KMS-11 (cell line): ENCODE results near the gene CPXM1.

ENCODE experiments used
- H2AFZ ChIP-seq: fragments of 200-600 bp; sonication (generic); 2 replicates; pipeline ENCODE4 v1.6.1; 2016; ENCODE audit warnings: antibody characterized with exemption, mixed run types, low read depth
- H3K27ac ChIP-seq: fragments of 200-600 bp; sonication (generic); 2 replicates; pipeline ENCODE4 v1.6.1; 2016; ENCODE audit warnings: mild to moderate bottlenecking, mixed run types
- H3K27me3 ChIP-seq: fragments of 200-600 bp; sonication (generic); 2 replicates; pipeline ENCODE4 v1.6.1; 2017; ENCODE audit warnings: mild to moderate bottlenecking, low read depth, mixed run types, moderate library complexity; ENCODE audit not compliant: insufficient read depth
- H3K36me3 ChIP-seq: fragments of 200-600 bp; sonication (generic); 2 replicates; pipeline ENCODE4 v1.6.1; 2017; ENCODE audit warnings: mild to moderate bottlenecking, mixed run types; ENCODE audit not compliant: insufficient read depth
- H3K4me1 ChIP-seq: fragments of 200-600 bp; sonication (generic); 2 replicates; pipeline ENCODE4 v1.6.1; 2016; ENCODE audit warnings: mild to moderate bottlenecking, low read depth, mixed run types; ENCODE audit not compliant: poor library complexity, severe bottlenecking
- H3K4me2 ChIP-seq: fragments of 200-600 bp; sonication (generic); 2 replicates; pipeline ENCODE4 v1.7.0; 2016; ENCODE audit warnings: mild to moderate bottlenecking, mixed run types
- H3K4me3 ChIP-seq: fragments of 200-600 bp; sonication (generic); IDR thresholded peaks from 2 replicates; pipeline ENCODE4 v1.6.1; 2017; ENCODE audit warnings: low read depth, low read length, mixed read lengths; ENCODE audit not compliant: insufficient read depth
- H3K79me2 ChIP-seq: fragments of 200-600 bp; sonication (generic); 2 replicates; pipeline ENCODE4 v1.6.1; 2016; ENCODE audit warnings: low read depth, mixed run types; ENCODE audit not compliant: insufficient read depth
- H3K9ac ChIP-seq: fragments of 200-600 bp; sonication (generic); 2 replicates; pipeline ENCODE4 v1.6.1; 2016; ENCODE audit warnings: mild to moderate bottlenecking, mixed run types
- H4K20me1 ChIP-seq: fragments of 200-600 bp; sonication (generic); 2 replicates; pipeline ENCODE4 v1.6.1; 2016; ENCODE audit warnings: mild to moderate bottlenecking, mixed run types; ENCODE audit not compliant: insufficient read depth
- TF ChIP-seq, protein P1 (sequence below): fragments of 200-600 bp; sonication (generic); conservative IDR thresholded peaks from 2 replicates; pipeline ENCODE4 v1.6.1; 2017; ENCODE audit warnings: low read depth, mild to moderate bottlenecking, antibody characterized with exemption, low read length, moderate library complexity, mixed read lengths

The CPXM1 gene

DNA sequence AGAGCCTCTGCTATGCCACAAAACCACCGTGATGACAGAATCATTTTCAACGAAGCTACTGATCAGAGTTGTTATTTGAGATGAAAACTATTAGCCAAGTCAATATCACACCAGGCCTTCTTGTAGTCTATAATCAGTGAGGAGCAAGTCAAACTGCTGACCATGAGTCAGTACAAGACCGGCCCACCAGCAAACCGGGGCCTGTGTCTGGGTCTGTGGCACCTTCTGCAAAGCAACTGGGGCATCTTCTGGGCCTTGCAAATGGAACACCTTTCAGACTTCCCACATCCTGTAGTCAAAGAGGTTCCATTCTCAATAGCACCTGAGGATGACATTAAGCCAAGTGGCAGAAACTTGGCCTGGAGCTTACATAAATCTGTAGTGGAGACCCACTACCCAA is 38.5 kb downstream of the CPXM1 start:
- no peaks in the 10 kb centered on the region for H3K79me2 ChIP-seq
- H3K36me3 ChIP-seq: no peaks in the 10 kb centered on the region
- TF ChIP-seq, protein P1, sequence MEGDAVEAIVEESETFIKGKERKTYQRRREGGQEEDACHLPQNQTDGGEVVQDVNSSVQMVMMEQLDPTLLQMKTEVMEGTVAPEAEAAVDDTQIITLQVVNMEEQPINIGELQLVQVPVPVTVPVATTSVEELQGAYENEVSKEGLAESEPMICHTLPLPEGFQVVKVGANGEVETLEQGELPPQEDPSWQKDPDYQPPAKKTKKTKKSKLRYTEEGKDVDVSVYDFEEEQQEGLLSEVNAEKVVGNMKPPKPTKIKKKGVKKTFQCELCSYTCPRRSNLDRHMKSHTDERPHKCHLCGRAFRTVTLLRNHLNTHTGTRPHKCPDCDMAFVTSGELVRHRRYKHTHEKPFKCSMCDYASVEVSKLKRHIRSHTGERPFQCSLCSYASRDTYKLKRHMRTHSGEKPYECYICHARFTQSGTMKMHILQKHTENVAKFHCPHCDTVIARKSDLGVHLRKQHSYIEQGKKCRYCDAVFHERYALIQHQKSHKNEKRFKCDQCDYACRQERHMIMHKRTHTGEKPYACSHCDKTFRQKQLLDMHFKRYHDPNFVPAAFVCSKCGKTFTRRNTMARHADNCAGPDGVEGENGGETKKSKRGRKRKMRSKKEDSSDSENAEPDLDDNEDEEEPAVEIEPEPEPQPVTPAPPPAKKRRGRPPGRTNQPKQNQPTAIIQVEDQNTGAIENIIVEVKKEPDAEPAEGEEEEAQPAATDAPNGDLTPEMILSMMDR: no peak
- no peak overlapping the region for H3K4me3 ChIP-seq
- no peak overlapping the region for H3K9ac ChIP-seq
- no peak overlapping the region for H2AFZ ChIP-seq
- no peaks in the 10 kb centered on the region for H4K20me1 ChIP-seq
- no peak overlapping the region for H3K27ac ChIP-seq
- no peaks in the 10 kb centered on the region for H3K27me3 ChIP-seq
- H3K4me1 ChIP-seq: peaks cover 7% of the 10 kb centered on the region
- no peak overlapping the region for H3K4me2 ChIP-seq

DNA sequence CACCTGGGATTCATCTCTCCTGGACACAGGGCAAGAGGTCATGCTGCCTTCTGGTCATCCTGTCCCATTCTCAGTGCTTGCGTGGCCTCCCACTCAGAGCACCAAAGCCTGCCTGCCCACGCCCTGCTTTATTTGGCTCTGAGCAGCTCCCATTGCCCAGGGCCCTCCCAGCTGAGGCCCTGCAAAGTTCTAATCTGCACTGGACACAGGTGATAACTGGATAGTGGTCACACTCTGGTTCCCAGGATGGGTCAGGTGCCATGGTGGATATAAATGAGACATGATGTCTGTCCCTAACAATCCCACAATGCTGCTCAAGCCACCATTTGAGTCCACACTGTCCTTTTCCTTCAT is 39.5 kb downstream of the CPXM1 start:
- peaks cover 7% of the 10 kb centered on the region for H3K4me1 ChIP-seq
- H3K36me3 ChIP-seq: no peaks in the 10 kb centered on the region
- H3K27me3 ChIP-seq: no peaks in the 10 kb centered on the region
- H3K79me2 ChIP-seq: no peaks in the 10 kb centered on the region
- H4K20me1 ChIP-seq: no peaks in the 10 kb centered on the region
- no peak overlapping the region for H3K4me3 ChIP-seq
- no peak overlapping the region for H3K27ac ChIP-seq
- no peak overlapping the region for H3K9ac ChIP-seq
- no peak overlapping the region for H3K4me2 ChIP-seq
- H2AFZ ChIP-seq: no peak overlapping the region
- TF ChIP-seq, protein P1: no peak

DNA sequence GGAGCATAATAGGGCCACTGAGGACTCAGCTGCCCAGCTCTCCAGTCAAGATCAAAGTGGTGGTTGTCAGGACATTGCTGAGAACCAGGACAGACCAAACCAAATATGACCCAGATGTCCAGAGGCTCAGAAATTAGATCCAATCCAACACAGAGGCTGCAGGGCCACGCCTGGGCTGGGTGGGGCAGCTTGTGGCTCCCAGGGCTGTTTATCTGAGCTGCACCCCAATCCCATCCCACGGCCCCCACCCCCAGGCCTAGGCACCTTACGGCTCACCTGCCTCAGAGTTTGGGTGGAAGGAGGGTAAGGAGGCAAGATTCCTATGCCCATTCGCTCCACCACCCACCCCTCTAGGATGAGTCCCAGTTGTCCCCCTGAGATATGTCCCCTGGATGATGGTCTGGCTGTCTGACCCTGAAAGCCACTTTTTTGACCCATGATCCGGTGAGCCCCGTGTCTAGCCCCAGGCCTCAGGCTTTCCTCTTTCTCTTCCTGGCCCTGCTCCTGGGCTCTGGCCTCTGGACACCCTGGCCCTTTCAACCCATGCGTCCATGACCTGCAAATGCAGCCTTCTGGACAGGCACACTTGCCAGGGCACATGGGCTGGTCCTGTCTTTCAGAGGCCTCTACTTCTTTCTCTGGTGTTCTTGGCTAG is 40.0 kb downstream of the CPXM1 start:
- no peak overlapping the region for H3K9ac ChIP-seq
- H4K20me1 ChIP-seq: no peaks in the 10 kb centered on the region
- no peaks in the 10 kb centered on the region for H3K79me2 ChIP-seq
- H3K4me3 ChIP-seq: no peak overlapping the region
- no peak overlapping the region for H3K27ac ChIP-seq
- no peaks in the 10 kb centered on the region for H3K27me3 ChIP-seq
- peaks cover 7% of the 10 kb centered on the region for H3K4me1 ChIP-seq
- TF ChIP-seq, protein P1: no peak
- no peak overlapping the region for H2AFZ ChIP-seq
- H3K4me2 ChIP-seq: no peak overlapping the region
- no peaks in the 10 kb centered on the region for H3K36me3 ChIP-seq

DNA sequence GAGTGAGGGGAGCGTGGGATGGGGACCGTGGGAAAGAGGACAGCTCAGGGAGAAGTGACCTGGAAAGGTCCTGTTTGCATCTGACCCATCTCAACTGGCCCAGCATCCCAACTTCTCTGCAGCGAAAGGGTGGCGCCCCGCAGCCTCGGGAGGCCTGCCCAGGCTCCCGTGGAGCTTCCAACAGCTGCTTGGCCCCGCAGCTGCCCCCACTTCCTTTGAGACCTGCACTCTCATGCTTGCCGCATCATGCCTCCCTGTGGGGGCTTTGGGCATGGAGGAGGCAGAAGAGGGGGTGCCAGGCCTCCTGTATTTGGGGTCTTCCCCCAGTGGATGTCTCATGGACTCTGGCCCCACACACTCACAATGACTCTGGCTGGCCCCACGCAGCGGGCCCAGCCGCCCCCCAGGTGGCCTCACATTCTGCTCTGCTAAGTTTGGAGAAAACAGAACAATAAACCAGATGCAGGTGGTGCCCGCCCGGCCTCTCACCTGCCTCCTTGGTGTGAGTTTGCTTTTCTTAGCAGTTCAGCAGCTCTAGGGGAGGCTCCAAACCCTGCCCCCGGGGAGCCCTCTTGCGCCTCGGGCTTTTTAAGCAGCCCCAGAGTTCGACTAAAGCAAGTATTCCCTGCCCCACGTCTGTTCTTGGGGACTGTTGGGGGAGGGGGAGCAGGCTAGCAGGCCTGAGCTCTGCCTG is 40.7 kb downstream of the CPXM1 start:
- Histone ChIP-seq H3K9ac (no peak overlapping the region), H2AFZ (no peak overlapping the region), H3K36me3 (no peaks in the 10 kb centered on the region), H3K79me2 (no peaks in the 10 kb centered on the region), H3K4me3 (no peak overlapping the region), H4K20me1 (no peaks in the 10 kb centered on the region), H3K27ac (no peak overlapping the region), H3K4me1 (peaks cover 7% of the 10 kb centered on the region), H3K27me3 (no peaks in the 10 kb centered on the region), H3K4me2 (no peak overlapping the region)
- TF ChIP-seq, protein P1: no peak
